HEK293 (cell line): ENCODE measurements around the gene PTPRO.

ENCODE experiments used
- CTCF ChIA-PET: fragments of 350-600 bp; formaldehyde crosslinking; extraction: SDS; loops from one replicate; lab custom pipeline; 2021; ENCODE audit warnings: antibody characterized with exemption; lab: Yijun Ruan, JAX
- POLR2A ChIA-PET: fragments of 300-600 bp; formaldehyde crosslinking; extraction: SDS; loops from one replicate; lab custom pipeline; 2020; ENCODE audit warnings: antibody characterized with exemption, inconsistent platforms; lab: Yijun Ruan, JAX
- H3K27ac ChIP-seq: fragments of 200-500 bp; sonication (Bioruptor generic); 2 replicates; pipeline ENCODE4 v1.5.1; 2014; ENCODE audit warnings: low read depth, low read length, control low read depth, inconsistent platforms; ENCODE audit errors: extremely low read depth
- H3K36me3 ChIP-seq, 2 experiments: fragments of 200-500 bp in 1 of 2; sonication (Bioruptor generic) in 1 of 2; 1 replicate in 1 of 2; 2 replicates in 1 of 2; pipeline ENCODE4 v1.5.1; 2014 to 2017; ENCODE audit warnings: inconsistent platforms in 2 of 2, low read length in 2 of 2; ENCODE audit not compliant: control insufficient read depth in 2 of 2, insufficient read depth in 1 of 2
- H3K4me1 ChIP-seq: fragments of 200-500 bp; sonication (Bioruptor generic); 2 replicates; pipeline ENCODE4 v1.5.1; 2014; ENCODE audit warnings: mild to moderate bottlenecking, low read length, inconsistent platforms; ENCODE audit not compliant: control insufficient read depth, insufficient read depth
- H3K4me3 ChIP-seq: 2 replicates; pipeline ENCODE4 v1.5.1; 2011; ENCODE audit warnings: low read depth, mild to moderate bottlenecking, control low read depth, low read length, moderate library complexity
- H3K9me3 ChIP-seq: fragments of 200-500 bp; sonication (Bioruptor generic); 2 replicates; pipeline ENCODE4 v1.5.1; 2014; ENCODE audit warnings: low read depth, low read length, inconsistent platforms; ENCODE audit not compliant: control insufficient read depth, insufficient read depth
- KLF7 ChIP-seq: fragments of 450-650 bp; formaldehyde crosslinking; IDR thresholded peaks from 2 replicates; pipeline ENCODE4 v1.5.1; 2016; ENCODE audit warnings: missing biosample characterization, missing genetic modification characterization, borderline replicate concordance
- KLF8 ChIP-seq: fragments of 450-650 bp; formaldehyde crosslinking; IDR thresholded peaks from 2 replicates; pipeline ENCODE4 v1.5.1; 2016; ENCODE audit warnings: missing biosample characterization, missing genetic modification characterization
- KLF9 ChIP-seq: fragments of 450-650 bp; formaldehyde crosslinking; IDR thresholded peaks from 2 replicates; pipeline ENCODE4 v1.5.1; 2016; ENCODE audit warnings: missing biosample characterization, missing genetic modification characterization, low read depth
- REPIN1 ChIP-seq: fragments of 450-650 bp; formaldehyde crosslinking; IDR thresholded peaks from 2 replicates; pipeline ENCODE4 v1.5.1; 2017; ENCODE audit warnings: missing biosample characterization, missing genetic modification characterization, low read depth
- SCRT2 ChIP-seq: fragments of 450-650 bp; formaldehyde crosslinking; IDR thresholded peaks from 2 replicates; pipeline ENCODE4 v1.5.1; 2016; ENCODE audit warnings: missing biosample characterization, missing genetic modification characterization
- SETDB1 ChIP-seq: IDR thresholded peaks from one replicate; pipeline ENCODE4 v1.6.1; 2017; ENCODE audit warnings: mild to moderate bottlenecking, low read length, moderate library complexity, mixed read lengths; ENCODE audit not compliant: insufficient read length
- SP2 ChIP-seq: fragments of 450-650 bp; formaldehyde crosslinking; IDR thresholded peaks from 2 replicates; pipeline ENCODE4 v1.5.1; 2016; ENCODE audit warnings: missing biosample characterization, missing genetic modification characterization
- WT1 ChIP-seq: fragments of 450-650 bp; formaldehyde crosslinking; IDR thresholded peaks from 2 replicates; pipeline ENCODE4 v1.5.1; 2016; ENCODE audit warnings: missing biosample characterization, missing genetic modification characterization
- YY2 ChIP-seq: fragments of 450-650 bp; formaldehyde crosslinking; IDR thresholded peaks from 2 replicates; pipeline ENCODE4 v1.5.1; 2016; ENCODE audit warnings: missing biosample characterization, missing genetic modification characterization
- ZFP3 ChIP-seq: fragments of 450-650 bp; formaldehyde crosslinking; IDR thresholded peaks from 2 replicates; pipeline ENCODE4 v1.5.1; 2016; ENCODE audit warnings: low read depth, missing biosample characterization, missing genetic modification characterization
- ZNF10 ChIP-seq: fragments of 450-650 bp; formaldehyde crosslinking; IDR thresholded peaks from 2 replicates; pipeline ENCODE4 v1.5.1; 2017; ENCODE audit warnings: missing biosample characterization, missing genetic modification characterization
- ZNF121 ChIP-seq: fragments of 450-650 bp; formaldehyde crosslinking; IDR thresholded peaks from 2 replicates; pipeline ENCODE4 v1.5.1; 2016; ENCODE audit warnings: missing biosample characterization, missing genetic modification characterization
- ZNF214 ChIP-seq: fragments of 450-650 bp; formaldehyde crosslinking; IDR thresholded peaks from 2 replicates; pipeline ENCODE4 v1.5.1; 2017; ENCODE audit warnings: missing biosample characterization, mild to moderate bottlenecking, missing genetic modification characterization, borderline replicate concordance
- ZNF221 ChIP-seq: fragments of 450-650 bp; formaldehyde crosslinking; IDR thresholded peaks from 2 replicates; pipeline ENCODE4 v1.5.1; 2017; ENCODE audit warnings: missing biosample characterization, missing genetic modification characterization, borderline replicate concordance
- ZNF473 ChIP-seq: fragments of 450-650 bp; formaldehyde crosslinking; IDR thresholded peaks from 2 replicates; pipeline ENCODE4 v1.5.1; 2017; ENCODE audit warnings: missing biosample characterization, missing genetic modification characterization
- ZNF521 ChIP-seq: fragments of 450-650 bp; formaldehyde crosslinking; IDR thresholded peaks from 2 replicates; pipeline ENCODE4 v1.5.1; 2017; ENCODE audit warnings: missing biosample characterization, mild to moderate bottlenecking, missing genetic modification characterization
- ZNF544 ChIP-seq: fragments of 450-650 bp; formaldehyde crosslinking; IDR thresholded peaks from 2 replicates; pipeline ENCODE4 v1.5.0; 2017; ENCODE audit warnings: missing biosample characterization, missing genetic modification characterization
- ZNF585B ChIP-seq: fragments of 450-650 bp; formaldehyde crosslinking; IDR thresholded peaks from 2 replicates; pipeline ENCODE4 v1.5.1; 2016; ENCODE audit warnings: missing biosample characterization, missing genetic modification characterization
- ZNF701 ChIP-seq: fragments of 450-650 bp; formaldehyde crosslinking; IDR thresholded peaks from 2 replicates; pipeline ENCODE4 v1.5.1; 2016; ENCODE audit warnings: missing biosample characterization, missing genetic modification characterization
- ZNF776 ChIP-seq: fragments of 450-650 bp; formaldehyde crosslinking; IDR thresholded peaks from 2 replicates; pipeline ENCODE4 v1.5.0; 2017; ENCODE audit warnings: missing biosample characterization, missing genetic modification characterization, borderline replicate concordance
- ZNF830 ChIP-seq: fragments of 450-650 bp; IDR thresholded peaks from 2 replicates; pipeline ENCODE4 v1.5.0; 2018; ENCODE audit warnings: missing biosample characterization, missing genetic modification characterization, low read depth, mild to moderate bottlenecking, moderate library complexity
- ZSCAN23 ChIP-seq: fragments of 450-650 bp; formaldehyde crosslinking; IDR thresholded peaks from 2 replicates; pipeline ENCODE4 v1.5.1; 2016; ENCODE audit warnings: missing biosample characterization, missing genetic modification characterization
- TF ChIP-seq, protein P1 (sequence below): fragments of 450-650 bp; formaldehyde crosslinking; IDR thresholded peaks from 2 replicates; pipeline ENCODE4 v1.5.1; 2016; ENCODE audit warnings: missing biosample characterization, missing genetic modification characterization
- TF ChIP-seq, protein P2 (sequence below): fragments of 450-650 bp; formaldehyde crosslinking; IDR thresholded peaks from 2 replicates; pipeline ENCODE4 v1.5.0; 2017; ENCODE audit warnings: missing biosample characterization, missing genetic modification characterization, borderline replicate concordance
- TF ChIP-seq, protein P3 (sequence below): fragments of 450-650 bp; formaldehyde crosslinking; IDR thresholded peaks from 2 replicates; pipeline ENCODE4 v1.5.1; 2016; ENCODE audit warnings: missing biosample characterization, missing genetic modification characterization, low read depth

The PTPRO gene

DNA sequence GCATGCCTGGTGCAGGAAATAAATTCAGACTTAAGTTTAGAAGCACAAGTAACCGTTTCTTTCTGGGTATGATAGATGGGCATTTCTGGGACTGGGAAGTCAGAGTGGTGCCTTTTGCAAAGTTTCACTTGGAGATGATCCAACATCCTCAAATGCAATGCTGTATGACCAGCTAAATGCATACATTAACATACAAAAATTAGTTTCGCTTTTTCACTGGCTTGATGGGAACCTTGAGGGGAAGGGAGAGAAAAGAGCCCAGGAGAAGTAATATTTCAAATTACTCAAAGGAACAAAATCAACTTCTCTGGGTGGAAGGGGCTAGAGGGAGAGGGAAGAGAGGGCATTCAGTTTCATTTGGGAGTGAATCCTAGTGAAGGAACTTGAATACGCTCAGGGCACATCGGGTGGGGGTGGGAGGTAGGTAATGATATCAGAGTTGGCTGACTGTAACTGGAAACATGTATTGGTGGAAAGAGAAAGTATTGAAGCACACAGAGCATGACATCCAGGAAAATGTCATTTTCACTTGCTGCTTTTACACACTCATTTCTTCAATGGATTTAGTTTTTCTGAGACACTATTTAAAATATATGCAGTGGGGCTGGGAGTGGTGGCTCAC, 175.5 kb downstream of the PTPRO start (continued):
- TF ChIP-seq, protein P1, sequence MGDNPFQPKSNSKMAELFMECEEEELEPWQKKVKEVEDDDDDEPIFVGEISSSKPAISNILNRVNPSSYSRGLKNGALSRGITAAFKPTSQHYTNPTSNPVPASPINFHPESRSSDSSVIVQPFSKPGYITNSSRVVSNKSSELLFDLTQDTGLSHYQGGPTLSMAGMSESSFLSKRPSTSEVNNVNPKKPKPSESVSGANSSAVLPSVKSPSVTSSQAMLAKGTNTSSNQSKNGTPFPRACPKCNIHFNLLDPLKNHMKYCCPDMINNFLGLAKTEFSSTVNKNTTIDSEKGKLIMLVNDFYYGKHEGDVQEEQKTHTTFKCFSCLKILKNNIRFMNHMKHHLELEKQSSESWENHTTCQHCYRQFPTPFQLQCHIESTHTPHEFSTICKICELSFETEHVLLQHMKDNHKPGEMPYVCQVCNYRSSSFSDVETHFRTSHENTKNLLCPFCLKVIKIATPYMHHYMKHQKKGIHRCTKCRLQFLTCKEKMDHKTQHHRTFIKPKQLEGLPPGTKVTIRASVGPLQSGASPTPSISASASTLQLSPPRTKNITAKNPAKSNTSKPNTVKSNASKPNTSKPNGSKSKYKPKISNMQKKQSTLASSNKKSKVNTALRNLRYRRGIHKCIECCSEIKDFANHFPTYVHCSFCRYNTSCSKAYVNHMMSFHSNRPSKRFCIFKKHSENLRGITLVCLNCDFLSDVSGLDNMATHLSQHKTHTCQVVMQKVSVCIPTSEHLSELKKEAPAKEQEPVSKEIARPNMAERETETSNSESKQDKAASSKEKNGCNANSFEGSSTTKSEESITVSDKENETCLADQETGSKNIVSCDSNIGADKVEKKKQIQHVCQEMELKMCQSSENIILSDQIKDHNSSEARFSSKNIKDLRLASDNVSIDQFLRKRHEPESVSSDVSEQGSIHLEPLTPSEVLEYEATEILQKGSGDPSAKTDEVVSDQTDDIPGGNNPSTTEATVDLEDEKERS (tag by site-specific recombination): no peak
- TF ChIP-seq KLF9 (tag by site-specific recombination): no peak
- TF ChIP-seq ZNF585B (tag by site-specific recombination): no peak
- TF ChIP-seq, protein P2, sequence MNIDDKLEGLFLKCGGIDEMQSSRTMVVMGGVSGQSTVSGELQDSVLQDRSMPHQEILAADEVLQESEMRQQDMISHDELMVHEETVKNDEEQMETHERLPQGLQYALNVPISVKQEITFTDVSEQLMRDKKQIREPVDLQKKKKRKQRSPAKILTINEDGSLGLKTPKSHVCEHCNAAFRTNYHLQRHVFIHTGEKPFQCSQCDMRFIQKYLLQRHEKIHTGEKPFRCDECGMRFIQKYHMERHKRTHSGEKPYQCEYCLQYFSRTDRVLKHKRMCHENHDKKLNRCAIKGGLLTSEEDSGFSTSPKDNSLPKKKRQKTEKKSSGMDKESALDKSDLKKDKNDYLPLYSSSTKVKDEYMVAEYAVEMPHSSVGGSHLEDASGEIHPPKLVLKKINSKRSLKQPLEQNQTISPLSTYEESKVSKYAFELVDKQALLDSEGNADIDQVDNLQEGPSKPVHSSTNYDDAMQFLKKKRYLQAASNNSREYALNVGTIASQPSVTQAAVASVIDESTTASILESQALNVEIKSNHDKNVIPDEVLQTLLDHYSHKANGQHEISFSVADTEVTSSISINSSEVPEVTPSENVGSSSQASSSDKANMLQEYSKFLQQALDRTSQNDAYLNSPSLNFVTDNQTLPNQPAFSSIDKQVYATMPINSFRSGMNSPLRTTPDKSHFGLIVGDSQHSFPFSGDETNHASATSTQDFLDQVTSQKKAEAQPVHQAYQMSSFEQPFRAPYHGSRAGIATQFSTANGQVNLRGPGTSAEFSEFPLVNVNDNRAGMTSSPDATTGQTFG (tag by site-specific recombination): no peak
- TF ChIP-seq SCRT2 (tag by site-specific recombination): no peak
- TF ChIP-seq ZNF10 (tag by site-specific recombination): no peak
- no peak for TF ChIP-seq YY2 (tag by site-specific recombination)
- no peak for TF ChIP-seq ZNF521
- no peak for TF ChIP-seq ZNF473 (tag by site-specific recombination)
- TF ChIP-seq SP2: no peak
- no peak for TF ChIP-seq ZNF701 (tag by site-specific recombination)
- no peak for TF ChIP-seq ZNF214
- no peak for TF ChIP-seq ZNF830

DNA sequence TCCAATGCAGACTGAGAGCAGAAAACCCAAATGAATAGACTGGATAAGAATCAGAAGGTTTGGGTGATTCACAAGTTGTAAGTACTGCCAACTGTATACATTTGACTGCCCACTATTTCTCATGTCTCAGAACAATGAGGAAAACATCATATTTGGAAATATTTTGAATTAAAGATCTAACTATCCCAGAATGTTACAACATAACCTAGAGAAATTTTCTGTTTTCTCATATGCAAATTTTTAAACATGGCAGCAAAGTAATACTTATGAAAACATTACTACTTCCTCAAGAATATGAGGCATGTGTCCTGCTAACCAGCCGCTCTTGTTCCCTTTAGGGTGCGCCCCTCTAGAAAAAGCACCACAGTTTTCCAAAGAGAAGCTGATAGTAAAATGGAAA, 179.9 kb downstream of the PTPRO start:
- Histone ChIP-seq H3K36me3 (no peaks in the 10 kb centered on the region), H3K4me3 (no peak overlapping the region), H3K4me1 (peaks cover 6% of the 10 kb centered on the region), H3K27ac (no peak overlapping the region), H3K9me3 (no peaks in the 10 kb centered on the region)
- no peak for TF ChIP-seq KLF7 (tag by site-specific recombination)
- TF ChIP-seq ZNF121 (tag by site-specific recombination): no peak
- TF ChIP-seq WT1 (tag by site-specific recombination): no peak
- no peak for TF ChIP-seq KLF8 (tag by site-specific recombination)
- no peak for TF ChIP-seq ZNF544 (tag by site-specific recombination)
- no peak for TF ChIP-seq SETDB1
- ChIA-PET CTCF (no interaction called here), POLR2A (no interaction called here)

DNA sequence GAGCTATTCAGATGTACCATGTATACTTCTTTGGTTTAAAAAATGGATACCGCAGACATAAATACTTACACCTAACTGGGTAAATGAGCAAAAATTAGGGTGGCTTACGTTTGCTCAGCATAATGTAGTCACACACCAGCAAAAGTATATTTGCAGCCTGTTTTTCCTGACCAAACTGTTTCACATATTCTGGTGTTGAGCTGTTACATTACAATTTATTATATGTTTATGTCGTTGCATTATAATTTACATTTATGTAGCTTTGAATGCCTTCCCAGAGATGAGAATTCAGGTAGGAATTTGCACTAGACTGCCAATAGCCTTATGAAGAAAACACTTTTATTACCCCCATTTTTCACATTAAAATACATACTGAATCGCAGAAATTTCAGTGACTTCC, 183.3 kb downstream of the PTPRO start:
- Histone ChIP-seq H3K4me1 (no peaks in the 10 kb centered on the region), H3K9me3 (no peaks in the 10 kb centered on the region), H3K4me3 (no peak overlapping the region), H3K36me3 (no peaks in the 10 kb centered on the region), H3K27ac (no peak overlapping the region)
- TF ChIP-seq ZNF221 (no peak), ZNF776 (no peak), ZFP3 (tag by site-specific recombination) (no peak), ZSCAN23 (tag by site-specific recombination) (no peak), REPIN1 (tag by site-specific recombination) (no peak)
- TF ChIP-seq, protein P3, sequence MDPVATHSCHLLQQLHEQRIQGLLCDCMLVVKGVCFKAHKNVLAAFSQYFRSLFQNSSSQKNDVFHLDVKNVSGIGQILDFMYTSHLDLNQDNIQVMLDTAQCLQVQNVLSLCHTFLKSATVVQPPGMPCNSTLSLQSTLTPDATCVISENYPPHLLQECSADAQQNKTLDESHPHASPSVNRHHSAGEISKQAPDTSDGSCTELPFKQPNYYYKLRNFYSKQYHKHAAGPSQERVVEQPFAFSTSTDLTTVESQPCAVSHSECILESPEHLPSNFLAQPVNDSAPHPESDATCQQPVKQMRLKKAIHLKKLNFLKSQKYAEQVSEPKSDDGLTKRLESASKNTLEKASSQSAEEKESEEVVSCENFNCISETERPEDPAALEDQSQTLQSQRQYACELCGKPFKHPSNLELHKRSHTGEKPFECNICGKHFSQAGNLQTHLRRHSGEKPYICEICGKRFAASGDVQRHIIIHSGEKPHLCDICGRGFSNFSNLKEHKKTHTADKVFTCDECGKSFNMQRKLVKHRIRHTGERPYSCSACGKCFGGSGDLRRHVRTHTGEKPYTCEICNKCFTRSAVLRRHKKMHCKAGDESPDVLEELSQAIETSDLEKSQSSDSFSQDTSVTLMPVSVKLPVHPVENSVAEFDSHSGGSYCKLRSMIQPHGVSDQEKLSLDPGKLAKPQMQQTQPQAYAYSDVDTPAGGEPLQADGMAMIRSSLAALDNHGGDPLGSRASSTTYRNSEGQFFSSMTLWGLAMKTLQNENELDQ (tag by site-specific recombination): no peak
- CTCF ChIA-PET: no interaction called here
- POLR2A ChIA-PET: no interaction called here
